ENCODE measurements around the gene SPRYD3.

Gene SPRYD3

DNA sequence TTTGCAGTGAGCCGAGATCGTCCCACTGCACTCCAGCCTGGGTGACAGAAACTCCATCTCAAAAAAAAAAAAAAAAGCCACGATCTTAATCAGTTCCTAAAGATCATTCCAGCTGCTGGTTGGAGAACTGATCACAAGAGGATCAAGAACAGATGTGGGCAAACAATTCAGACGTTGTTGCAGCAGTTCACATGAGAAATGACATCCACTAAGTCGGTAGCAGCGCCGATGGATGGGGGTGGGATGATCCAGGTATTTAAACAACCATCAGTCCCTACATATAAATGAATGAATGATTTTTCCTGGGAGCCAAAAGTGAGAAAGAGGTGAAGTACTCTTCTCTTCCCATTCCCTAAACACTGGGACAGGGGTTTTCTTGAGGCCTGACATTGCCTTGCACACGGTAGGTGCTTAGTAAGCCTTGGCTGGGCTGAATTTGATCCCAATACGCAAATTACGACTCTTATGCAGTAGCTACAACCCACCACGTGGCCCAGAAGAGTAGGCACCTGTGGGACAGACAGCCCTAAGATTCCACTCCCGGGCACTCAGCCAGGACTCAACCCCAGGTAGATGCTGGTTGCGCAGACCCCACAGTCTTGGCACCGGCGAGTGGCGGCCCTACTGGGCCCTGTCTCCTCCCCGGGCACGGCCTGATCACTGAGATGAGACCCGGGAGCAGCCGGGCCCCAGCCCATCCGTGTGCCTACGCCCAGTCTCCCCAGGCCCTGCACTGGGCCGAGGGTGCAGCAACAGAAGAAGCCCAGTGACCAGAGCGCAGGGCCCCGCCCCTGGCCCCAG lies 565 bp downstream of the SPRYD3 start:
- DNase-seq (ENCODE audit: low read depth), result no peak

DNA sequence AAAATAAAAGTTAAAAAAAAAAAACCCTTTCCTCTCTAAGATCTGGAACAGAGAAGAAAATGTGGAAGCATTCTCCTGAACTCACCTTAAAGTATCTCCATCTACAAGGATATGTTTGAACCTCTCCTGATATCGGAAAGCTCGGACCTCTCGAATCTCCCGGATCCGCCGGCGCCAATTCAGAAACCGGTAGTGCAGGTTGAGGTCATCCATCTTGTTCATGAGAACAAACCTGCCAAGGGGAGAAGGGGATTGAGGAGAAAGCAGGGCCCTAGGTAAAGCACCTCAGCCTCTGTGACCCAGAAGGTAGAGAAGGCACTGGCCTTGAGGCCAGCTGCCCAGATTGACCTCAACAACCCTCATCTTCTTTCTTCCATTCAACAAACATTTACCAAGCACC lies 2.2 kb downstream of the SPRYD3 start:
- no peak for DNase-seq (ENCODE audit: low read depth)

DNA sequence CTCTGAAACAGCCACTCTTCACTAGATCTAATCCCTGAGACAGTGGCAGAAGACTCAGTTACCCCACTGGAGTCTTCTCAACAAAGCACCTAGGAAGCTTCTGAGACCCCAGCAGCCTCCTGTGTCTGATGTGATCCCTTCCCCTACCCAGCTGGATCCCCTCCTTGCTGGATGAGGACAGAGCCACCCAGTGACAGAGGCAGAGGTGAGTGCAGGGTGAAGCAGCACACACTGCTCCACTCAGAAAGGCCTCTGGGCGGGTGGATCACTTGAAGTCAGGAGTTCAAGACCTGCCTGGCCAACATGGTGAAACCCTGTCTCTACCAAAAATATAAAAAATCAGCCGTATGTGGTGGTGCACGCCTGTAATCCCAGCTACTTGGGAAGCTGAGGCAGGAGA lies 2.7 kb downstream of the SPRYD3 start:
- no peak for DNase-seq (ENCODE audit: low read depth)

DNA sequence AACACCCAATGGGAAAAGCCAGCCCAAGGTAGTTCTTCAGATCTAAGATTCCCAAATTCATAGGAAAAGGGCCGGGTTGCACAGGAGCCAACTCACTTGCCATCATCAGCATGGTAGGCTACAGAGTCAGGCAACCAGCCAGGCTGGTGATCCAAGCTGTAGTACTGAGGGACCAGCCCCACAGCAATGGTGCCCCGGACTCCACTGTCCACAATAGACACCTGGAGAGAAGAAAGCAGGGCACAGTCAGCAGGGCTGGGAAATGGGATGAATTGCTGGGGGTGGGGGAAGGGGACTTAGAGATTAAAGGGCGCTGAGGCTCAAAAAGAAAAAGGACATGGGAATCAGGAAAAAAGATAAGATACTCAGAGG lies 4.2 kb downstream of the SPRYD3 start:
- no peak for DNase-seq (ENCODE audit: low read depth)

DNA sequence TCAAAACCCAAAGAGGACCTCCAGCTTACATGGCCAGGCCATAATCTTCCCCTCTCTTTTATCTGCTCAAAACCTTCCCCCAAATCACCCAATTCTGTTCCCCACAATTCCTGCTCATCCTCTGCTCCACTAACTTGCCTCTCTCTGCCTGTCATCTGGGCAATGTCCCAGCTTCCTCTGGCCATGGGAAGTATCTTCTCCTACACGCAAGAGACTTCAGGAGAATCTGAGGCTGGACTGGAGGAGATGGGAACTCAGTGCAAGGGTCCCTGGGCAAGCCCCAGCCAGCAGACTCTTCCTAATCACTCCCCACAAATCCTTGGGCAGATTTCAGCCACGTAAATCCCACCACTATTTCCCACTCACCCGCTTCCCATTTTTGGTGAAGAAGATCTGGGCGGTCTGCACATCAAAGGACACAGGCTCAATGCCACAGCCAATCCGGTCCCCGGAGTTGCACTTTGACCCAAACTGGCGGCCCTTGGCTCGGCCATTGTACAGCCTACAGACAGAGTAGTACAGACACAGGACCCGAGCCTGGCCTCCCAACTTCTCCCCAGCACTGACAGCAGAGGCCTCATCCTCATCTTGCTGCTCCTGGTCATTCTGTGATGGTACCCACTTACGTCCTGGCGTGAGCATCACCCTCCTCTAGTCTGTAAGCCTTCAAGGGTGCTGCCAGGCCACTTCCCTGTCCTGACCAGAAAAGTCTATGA lies 4.7 kb downstream of the SPRYD3 start:
- DNase-seq (ENCODE audit: low read depth), result no peak

DNA sequence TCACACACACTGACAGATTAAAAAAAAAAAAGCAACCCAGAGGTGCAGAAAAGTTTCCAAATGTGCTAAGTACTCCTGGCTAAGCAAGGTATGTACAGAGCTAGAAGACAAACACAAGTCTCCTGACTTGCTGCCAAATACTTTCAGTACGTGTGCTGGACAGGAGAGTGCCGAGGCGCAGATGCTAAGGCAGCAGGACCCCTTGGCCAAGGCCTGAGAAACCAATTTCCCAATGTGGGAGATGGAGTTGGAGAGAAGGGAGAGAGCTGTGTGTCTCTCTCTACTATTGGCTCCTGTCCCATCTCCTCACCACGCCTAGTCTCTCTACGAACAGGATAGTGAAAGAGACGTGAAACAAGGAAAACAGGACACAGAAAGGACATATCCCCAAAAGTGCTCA lies 5.3 kb downstream of the SPRYD3 start:
- DNase-seq (ENCODE audit: low read depth), result no peak

DNA sequence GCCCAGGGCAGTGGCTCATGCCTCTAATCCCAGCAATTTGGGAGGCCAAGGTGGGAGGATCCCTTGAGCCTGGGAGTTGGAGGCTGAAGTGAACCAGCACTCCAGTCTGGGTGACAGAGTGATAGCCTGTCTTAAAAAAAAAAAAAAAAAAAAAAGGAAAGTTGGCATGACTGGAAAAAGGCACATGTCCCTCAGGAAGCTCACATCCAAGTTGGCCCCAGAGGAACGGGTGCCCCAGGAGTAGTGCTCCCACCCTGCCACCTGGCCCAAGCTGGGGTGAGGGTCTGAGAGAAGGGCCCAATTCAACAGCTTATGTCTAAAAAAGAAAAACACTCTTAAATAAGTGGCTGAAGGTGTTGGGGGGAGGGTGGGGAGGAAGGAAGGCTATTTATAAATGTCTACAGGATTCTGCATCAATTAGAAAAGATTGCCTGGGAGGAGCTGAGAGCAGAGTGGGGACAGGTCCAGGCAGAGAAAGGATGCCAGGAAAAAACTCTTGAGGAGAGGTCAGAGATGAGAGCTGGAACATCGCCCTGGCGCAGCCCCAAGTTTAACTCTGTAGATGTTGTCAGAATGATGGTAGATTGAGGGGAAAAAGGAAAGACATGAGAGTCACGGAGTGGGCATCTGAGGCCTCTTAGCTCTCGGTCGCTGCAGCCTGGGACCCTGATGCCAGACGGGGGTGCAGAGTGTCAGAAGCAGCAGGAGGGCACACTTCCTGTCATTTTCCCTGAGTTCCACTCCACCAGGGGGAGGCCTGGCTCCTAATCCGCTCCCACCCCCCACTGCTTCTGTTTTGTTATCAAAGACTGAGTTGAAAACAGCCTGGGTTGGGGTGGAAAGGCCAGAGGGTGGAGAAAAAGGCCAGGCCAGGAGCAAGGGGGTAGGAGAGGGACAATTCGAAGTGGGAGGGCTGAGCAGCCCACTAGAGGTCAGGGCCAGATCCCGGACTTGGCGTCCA lies 7.3 kb downstream of the SPRYD3 start:
- DNase-seq (ENCODE audit: low read depth), result no peak

DNA sequence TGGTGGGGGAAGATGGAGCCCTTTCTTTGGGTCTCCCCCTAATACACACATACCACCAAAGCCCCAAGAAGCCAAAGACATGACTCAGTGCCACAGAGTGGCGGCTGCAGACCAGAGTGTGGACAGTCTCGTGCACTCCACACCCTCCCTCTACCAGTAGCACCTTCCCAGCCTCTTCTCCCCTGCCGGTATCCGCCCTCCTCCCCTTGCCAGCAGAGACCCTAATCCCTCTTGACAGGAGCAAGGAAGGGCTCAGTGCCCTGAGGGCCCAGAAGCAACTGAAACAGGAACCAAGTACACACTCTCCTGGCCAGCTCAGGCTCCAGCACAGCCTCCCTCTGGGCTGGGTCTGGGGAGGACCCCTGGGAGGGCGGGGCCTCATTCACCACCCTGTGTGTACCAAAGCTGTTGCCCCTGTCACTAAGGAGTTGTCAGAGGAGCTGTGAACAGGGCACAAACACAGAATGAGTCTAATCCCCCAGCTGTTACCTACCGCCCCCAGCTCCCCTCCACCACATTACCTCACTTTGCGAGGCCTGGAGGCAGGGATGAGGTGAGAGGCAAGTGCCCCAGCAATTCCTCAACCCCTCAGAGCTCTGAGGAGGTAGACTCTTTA lies 8.2 kb downstream of the SPRYD3 start:
- DNase-seq (ENCODE audit: low read depth), result no peak

DNA sequence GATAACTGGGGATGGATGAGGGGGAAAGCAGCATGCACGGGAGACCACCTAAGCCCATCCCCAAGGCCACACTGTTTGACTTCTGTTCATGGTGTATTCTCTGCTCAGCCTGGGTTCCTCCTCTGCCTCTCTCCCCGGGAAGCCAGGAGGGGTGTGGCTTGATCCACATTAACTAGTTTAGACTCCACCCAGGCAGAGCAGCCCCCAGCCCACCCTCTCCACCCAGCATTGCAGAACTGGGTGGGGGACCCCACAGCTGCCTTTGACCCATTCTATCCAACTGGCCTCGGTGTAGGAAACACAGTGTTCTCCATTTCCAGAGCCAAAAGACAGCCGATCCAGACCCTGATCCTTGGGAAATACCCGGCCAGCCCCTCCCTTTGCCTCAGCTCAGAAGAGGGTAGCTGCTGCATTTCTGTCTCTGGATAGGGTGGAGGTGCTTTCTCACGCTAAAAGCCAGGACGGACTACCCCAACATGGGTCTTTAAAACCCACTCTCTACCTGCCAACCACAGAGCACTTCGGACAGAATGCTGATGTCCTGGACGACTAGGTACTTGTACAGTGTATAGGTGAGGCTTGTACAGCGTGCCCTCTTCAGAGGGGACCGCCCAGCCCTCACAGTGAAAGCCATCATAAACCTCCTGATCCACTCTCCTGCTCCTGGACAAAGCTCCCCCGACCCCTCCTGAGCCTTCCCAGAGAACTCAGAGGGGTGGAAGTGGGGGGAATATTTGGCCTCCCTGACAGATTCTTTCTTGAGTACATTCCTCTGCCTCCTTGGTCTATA lies 9.4 kb downstream of the SPRYD3 start:
- no peak for DNase-seq (ENCODE audit: low read depth)

DNA sequence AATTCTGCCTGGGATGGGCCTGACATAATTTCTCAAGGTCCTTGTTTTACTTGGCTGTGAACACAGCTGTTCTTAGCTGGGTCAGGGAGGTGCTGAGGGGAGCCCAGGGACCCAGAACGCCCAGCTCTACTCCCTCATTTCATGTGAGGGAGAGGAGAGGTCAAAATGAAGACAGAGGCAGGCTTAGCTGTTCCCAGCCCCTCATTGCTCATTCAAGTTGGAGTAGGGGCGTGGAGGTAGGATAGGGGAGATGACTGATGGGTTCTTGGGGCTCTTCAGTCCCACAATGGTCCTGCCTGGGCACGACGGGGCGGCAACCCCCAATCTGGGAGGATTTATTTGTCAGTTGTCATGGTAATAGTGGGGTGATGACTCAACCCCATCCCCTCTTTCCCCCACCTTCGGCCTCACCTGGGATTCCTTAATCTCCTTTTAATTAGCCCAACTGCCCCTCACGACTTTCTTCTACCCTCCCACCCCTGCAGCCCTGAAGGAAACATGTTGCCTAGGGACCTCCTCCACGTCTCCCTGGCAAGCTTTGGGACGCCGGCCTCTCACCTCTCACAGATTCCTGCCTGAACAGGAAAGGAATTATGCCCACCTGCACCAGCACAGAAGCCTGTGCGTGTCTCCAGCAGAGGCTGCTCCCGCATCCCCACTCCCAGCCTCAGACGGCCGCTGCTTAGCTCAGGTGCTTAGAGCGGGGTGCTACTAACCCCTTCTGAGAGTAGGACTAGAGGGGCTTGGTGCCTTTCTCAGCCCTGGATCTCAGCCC lies 10.2 kb downstream of the SPRYD3 start:
- DNase-seq (ENCODE audit: low read depth), result no peak

DNA sequence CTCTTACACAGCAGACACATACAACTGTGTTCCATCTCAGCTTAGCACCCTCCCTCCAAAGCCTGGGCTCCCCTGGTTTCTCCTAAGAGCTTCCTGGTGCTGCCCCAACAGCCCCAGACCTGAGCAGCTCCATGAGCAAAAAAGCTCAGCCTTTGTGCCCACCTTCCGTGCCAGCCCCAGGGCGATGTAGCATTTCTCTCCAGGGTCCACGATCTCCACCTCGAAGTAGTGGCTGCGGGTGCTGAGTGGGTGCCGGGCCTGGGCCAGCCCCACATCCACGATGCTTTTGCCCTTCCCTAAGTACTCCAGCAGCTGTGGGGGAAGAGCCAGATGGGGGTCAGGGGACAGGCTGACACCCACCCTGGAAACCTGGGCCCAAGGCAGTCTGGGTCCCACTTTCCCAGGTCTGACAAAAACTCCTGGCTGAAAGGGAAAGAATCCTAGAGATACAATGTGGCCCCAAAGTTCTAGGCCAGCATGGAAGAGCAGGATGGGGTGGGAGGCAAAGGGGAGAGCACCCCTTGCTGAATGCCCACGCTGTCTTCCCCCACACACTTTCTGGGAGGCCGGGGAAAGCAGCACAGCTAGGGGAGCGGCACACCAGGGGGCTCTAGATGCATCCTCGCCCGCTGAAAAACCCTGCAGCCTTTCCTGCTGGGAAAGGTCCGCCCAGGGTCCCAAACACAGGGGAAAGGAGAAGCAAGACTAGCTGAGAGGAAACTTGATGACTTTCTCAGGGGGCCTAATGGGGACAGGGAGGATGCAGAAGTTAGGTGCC lies 11.0 kb downstream of the SPRYD3 start:
- DNase-seq (ENCODE audit: low read depth), result no peak

DNA sequence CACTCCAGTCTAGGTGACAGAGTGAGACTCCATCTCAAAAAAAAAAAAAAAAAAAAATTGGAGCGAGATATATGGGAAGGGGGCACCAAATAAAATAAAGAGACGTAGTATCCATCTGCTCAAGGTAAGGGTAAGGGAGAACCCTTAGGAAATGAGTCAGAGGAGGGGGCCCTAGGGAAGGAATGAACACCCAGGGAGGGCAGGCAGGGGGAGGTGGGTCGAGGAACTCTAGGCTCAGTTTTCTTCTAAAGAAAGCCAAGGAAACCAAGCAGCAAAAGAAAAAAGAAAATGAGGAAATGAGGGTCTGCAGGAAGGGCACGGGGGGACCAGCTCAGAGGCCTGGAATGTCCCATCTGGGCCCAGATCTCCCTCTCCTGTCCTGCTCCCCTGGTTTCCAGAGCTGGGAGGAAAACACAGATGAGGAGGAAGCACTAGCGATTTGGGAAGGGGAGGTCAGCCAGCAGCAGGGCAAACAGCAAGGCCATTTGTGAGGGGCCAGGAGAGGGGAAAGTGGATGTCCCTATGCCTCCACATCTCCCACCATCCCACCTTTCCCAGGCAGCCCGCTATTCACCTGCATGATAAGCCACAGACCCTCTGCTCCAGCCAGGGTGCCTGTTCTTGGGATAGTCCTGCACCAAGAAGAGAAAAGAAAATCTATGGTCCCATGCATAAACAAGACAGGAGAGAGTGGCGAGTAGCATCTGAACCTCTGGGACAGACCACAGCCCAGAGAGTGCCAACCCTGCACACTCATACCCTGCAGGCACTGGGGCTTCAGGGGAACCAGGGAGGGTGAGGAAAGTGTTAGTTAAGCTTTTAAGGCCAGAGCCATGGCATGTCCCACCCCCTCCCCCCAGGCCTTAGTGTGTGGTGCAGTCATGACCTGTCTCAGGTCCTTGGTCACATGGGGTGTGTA lies 11.9 kb downstream of the SPRYD3 start:
- DNase-seq (ENCODE audit: low read depth), result no peak

DNA sequence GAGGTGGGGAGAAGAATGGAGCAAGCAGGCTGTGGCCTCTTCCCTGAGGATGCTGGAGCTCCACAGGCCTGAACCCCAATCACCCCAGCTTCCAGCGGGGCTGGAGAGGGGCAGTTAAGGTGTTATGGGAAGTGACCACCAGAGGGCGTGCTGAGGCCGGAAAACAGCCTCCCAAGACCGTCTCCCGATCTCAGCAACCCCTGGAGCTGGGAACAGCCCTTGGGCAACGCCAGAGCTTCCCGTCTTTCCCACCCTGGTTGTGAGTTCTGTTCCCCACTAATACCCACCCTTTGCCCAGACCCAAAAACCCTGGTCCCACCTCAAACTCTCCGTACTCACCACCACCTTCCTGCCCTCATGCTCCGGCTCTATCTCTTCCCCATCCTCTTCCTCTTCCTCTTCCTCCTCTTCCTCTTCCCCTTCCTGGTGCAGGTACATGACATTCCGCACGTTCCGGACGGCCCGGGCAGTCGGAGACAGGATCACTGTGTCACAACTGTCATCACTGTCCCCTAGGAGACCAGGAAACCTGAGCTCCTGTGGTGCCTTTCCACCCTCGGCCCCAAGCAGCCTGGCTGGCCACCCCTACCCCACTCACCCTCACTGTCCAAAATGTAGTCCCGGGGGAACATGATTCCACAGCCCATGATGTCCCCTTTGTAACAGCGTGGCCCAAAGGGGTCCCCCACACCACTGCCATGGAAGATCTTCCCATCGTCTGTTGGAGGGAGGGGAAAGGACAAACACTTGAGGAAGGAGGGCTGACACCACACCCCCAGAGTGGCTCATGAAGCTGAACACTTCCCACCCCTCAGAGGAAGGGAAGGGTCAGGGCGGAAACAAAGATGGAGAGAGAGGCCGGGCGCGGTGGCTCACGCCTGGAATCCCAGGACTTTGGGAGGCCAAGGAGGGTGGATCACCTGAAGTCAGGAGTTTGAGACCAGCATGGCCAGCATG lies 12.9 kb downstream of the SPRYD3 start:
- no peak for DNase-seq (ENCODE audit: low read depth)

DNA sequence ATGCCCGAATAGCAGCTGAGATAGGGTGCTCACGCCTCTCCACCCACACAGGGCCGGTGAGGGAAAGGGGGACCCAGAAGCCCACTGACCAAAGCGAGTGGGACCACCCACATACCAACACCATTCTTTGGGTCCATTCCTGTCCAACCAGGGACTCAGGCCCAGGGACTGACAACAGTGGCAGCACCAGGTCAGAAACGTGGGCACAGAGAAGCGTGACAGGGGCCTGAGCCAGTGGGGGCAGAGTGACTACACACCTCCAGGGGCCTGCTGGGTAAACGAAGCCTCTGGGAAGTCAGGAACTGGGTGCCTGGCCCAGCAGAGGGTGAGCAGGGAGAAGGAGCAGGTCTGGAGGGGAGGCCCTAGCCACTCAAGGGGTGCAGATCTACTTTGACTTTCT lies 13.7 kb downstream of the SPRYD3 start:
- DNase-seq (ENCODE audit: low read depth), result no peak

DNA sequence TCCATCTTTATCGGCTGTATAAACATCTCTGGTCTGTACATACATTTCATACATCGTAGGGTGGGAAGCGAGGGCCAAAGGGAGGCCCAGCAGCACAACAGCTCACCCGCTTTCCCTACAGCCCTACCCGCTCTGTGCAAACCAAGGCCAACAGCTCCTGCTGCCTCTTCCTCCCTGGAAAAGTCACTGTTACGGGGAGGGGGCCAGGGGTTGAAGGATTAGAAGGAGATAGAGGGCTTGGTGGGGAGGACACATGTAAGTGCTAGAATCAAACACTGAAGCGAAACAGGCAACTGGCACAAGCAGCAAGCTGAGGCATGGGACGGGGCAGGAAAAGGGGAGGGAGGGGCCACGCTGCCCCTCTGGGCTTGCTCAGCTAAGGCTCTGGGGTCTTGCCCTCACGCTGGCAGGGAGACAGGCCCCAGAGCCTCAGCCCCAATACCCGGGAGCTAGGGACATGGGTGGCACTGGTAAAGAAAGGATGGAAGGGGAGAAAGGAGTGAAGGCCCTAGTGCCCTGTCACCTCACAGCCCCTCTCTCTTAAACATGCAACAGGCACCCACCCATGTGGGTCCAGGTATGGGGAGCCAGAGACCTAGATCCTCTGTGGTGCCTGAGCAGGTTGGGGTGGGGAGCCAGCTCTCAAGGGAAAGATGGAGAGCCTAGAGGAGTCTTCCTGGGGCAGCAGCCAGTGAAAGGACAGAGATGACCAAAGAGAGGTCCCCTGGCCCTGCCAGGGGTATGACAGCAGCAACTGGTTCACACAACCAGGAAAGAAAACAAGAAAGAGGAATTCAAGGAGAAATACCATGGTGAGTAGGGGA lies 14.4 kb downstream of the SPRYD3 start:
- no peak for DNase-seq (ENCODE audit: low read depth)
